ENCODE measurements around the gene BPIFB6.

Gene BPIFB6

GRCh38 chr20:33093582-33093981 lies 62.1 kb downstream of the BPIFB6 start:
- DNase-seq (ENCODE audit: low spot score) = no peak
- TF ChIP-seq CTCF (IDR thresholded peaks at IDR 0.05) = no peak
- Histone ChIP-seq H3K4me3 (no peak overlapping the region), H3K27ac (no peak overlapping the region)

All from coronary artery (tissue), 2 donors.